ENCODE measurements around the gene C2CD4D.

DNA sequence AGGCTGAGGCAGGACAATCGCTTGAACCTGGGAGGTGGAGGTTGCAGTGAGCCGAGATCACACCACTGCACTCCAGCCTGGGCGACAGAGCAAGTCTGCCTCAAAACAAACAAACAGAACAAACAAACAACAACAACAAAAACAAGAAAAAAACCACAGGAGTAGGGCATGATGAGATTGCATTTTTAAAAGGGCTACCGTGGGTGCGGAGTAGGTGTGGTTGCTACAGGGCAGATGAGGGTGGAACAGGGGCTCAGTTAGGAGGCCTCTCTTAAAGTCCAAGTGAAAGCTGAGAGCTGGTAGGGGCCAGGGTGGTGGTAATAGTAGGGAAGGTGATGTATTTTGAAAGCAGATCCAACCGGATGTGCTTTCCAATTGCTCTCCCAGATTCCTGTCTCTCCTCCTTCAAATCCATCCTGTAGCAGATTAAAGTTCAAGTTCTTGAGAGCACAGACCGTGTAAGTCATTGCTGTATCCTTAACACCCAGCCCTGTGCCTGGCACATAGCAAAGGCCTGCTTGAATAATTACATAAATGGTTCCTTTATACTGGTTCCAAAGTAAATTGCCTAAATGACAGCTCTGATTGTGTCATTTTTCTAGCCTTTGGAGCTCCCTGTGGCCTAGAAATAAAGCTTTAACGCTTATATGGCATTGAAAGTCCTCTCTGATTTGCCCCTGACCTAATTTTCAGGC, 30.2 kb downstream of the C2CD4D start:
- TF ChIP-seq CTCF (IDR thresholded peaks at IDR 0.05; ENCODE audit: borderline replicate concordance, extremely low read depth, low read length, poor library complexity, severe bottlenecking), result no peak
- no peak for TF ChIP-seq EZH2 (IDR thresholded peaks at IDR 0.05; ENCODE audit: borderline replicate concordance, low read depth, low read length, severe bottlenecking)

Data from DND-41 (cell line).